HG03354 (cell line): Measurements from ENCODE around the gene UHRF2.
"Not testable (repeated sequence)": the region's sequence is repeated elsewhere in the genome, so short reads cannot be mapped to it uniquely, and the experiment has no call there.

Source experiments
- ATAC-seq: cut with Tn5 transposase; IDR thresholded peaks from one replicate; pipeline ENCODE4 v1.9.1; 2021; ENCODE audit warnings: mild to moderate bottlenecking; ENCODE audit not compliant: unreplicated experiment, poor library complexity, severe bottlenecking

The UHRF2 gene

GRCh38 chr9:6426117-6426516 lies 13.1 kb downstream of the UHRF2 start:
- ATAC-seq: no peak

- peak; percentile 96 for ATAC-seq
Observed at GRCh38 chr9:6428940-6429889, 16.2 kb downstream of the UHRF2 start.

- no peak for ATAC-seq
Observed at GRCh38 chr9:6431038-6431437, 18.0 kb downstream of the UHRF2 start.

- ATAC-seq: no peak
Observed at GRCh38 chr9:6433410-6433809, 20.4 kb downstream of the UHRF2 start.

GRCh38 chr9:6439051-6439703 lies 26.2 kb downstream of the UHRF2 start:
- no peak for ATAC-seq

GRCh38 chr9:6440405-6440804 lies 27.4 kb downstream of the UHRF2 start:
- ATAC-seq: no peak

- ATAC-seq: no peak
Observed at GRCh38 chr9:6441269-6441668, 28.3 kb downstream of the UHRF2 start.

- ATAC-seq: no peak
Observed at GRCh38 chr9:6443661-6444060, 30.7 kb downstream of the UHRF2 start.

- no peak for ATAC-seq
Observed at GRCh38 chr9:6444128-6444527, 31.1 kb downstream of the UHRF2 start.

- ATAC-seq: no peak
Observed at GRCh38 chr9:6449086-6449485, 36.1 kb downstream of the UHRF2 start.

- ATAC-seq: no peak
Observed at GRCh38 chr9:6449645-6450044, 36.6 kb downstream of the UHRF2 start.

- ATAC-seq: no peak
Observed at GRCh38 chr9:6450641-6451375, 37.8 kb downstream of the UHRF2 start.

- ATAC-seq: not testable (repeated sequence)
Observed at GRCh38 chr9:6455292-6455691, 42.3 kb downstream of the UHRF2 start.

- ATAC-seq: not testable (repeated sequence)
Observed at GRCh38 chr9:6458704-6459103, 45.7 kb downstream of the UHRF2 start.

GRCh38 chr9:6459718-6460117 lies 46.7 kb downstream of the UHRF2 start:
- no peak for ATAC-seq

GRCh38 chr9:6460189-6460768 lies 47.3 kb downstream of the UHRF2 start:
- no peak for ATAC-seq

GRCh38 chr9:6461619-6462018 lies 48.6 kb downstream of the UHRF2 start:
- no peak for ATAC-seq

GRCh38 chr9:6467006-6467625 lies 54.1 kb downstream of the UHRF2 start:
- no peak for ATAC-seq

- no peak for ATAC-seq
Observed at GRCh38 chr9:6471231-6471850, 58.3 kb downstream of the UHRF2 start.
